A673 (cell line): ENCODE results near the gene BCO1.

Source experiments
- CTCF ChIP-seq: fragments of 300-800, 200-600 bp; sonication (generic); conservative IDR thresholded peaks from 2 replicates; pipeline ENCODE4 v1.5.1; 2017; ENCODE audit warnings: low read depth, mild to moderate bottlenecking, antibody characterized with exemption, low read length, moderate library complexity, mixed read lengths
- EZH2 ChIP-seq: fragments of 200-600 bp; sonication (generic); IDR thresholded peaks from 2 replicates; pipeline ENCODE4 v1.6.1; 2017; ENCODE audit warnings: borderline replicate concordance, low read depth, mild to moderate bottlenecking, mixed read lengths, antibody characterized with exemption, low read length; ENCODE audit not compliant: poor library complexity, severe bottlenecking

- no peak for TF ChIP-seq CTCF
- no peak for TF ChIP-seq EZH2
These were observed 98.6 kb downstream of the BCO1 start for GRCh38 chr16:81337097-81337496.
